SK-N-SH (cell line): ENCODE results near the gene SPINK5.

ENCODE experiments used
- CTCF ChIP-seq: fragments of 200-600 bp; sonication (generic); IDR thresholded peaks from 2 replicates; pipeline ENCODE4 v1.6.1; 2017; ENCODE audit warnings: antibody characterized with exemption, mild to moderate bottlenecking, moderate library complexity
- RFX5 ChIP-seq: IDR thresholded peaks from 2 replicates; pipeline ENCODE4 v1.6.1; 2012; ENCODE audit warnings: mild to moderate bottlenecking, improper control_type of control experiment, low read length
- SMC3 ChIP-seq: IDR thresholded peaks from 2 replicates; pipeline ENCODE4 v1.6.1; 2012; ENCODE audit warnings: low read depth, low read length, improper control_type of control experiment

GRCh38 chr5:148147415-148147814 is 83.6 kb downstream of the SPINK5 start:
- TF ChIP-seq RFX5 (no peak), CTCF (no peak), SMC3 (no peak)
